ENCODE data around the gene DTNBP1. TPM values are rescaled to one million over a fixed set of nuclear protein-coding genes. Genes with fewer than 3 reads are reported as not detected.
"Not testable (repeated sequence)": the region's sequence is repeated elsewhere in the genome, so short reads cannot be mapped to it uniquely, and the experiment has no call there.

The DTNBP1 gene
- total RNA-seq, 2 donors from 2014 or later: 6.3 to 25.0 TPM

DNA sequence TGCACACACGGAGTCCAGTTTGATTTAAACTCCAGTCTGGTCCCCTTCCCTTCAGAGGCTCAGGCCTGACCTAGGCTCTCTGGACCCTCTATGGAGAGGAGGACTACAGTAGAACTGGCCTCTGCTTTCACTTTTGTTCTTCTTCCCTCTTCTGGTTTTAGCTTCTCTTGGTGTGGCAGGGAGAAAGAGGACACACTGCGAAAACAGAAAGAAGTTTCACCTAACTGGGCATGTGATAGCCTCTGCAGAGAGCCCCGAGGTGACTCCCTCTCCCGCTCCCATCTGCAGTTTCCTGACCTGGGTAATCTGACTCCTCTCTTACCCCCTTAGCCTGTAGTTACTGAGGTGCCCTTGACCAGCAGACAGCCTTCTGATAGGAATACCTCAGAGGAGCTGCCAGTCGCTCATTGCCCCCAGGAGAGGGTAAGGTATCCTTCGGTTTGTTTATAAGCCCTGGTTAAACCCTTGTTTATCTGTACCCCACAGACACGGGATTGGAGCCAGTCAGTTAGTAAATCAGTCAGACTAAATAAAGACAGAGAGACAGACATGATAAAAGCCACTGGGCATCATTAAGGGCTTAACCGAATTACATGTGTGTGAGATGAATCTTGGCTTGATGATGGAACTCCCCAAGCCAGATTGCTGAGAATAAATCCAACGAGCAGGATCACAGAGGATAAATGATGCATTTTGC lies 12.0 kb upstream of the DTNBP1 start:
- no peak for DNase-seq (ENCODE audit: low spot score)
- Histone ChIP-seq H3K9me3 (no peaks in the 10 kb centered on the region), H3K4me3 (no peak overlapping the region), H3K27ac (peak overlapping the region in 1 of 2 donors; percentile 49), H3K27me3 (no peaks in the 10 kb centered on the region), H3K36me3 (no peaks in the 10 kb centered on the region), H3K4me1 (peaks cover 0 to 12% of the 10 kb centered on the region in 2 donors)
- TF ChIP-seq, protein P1, sequence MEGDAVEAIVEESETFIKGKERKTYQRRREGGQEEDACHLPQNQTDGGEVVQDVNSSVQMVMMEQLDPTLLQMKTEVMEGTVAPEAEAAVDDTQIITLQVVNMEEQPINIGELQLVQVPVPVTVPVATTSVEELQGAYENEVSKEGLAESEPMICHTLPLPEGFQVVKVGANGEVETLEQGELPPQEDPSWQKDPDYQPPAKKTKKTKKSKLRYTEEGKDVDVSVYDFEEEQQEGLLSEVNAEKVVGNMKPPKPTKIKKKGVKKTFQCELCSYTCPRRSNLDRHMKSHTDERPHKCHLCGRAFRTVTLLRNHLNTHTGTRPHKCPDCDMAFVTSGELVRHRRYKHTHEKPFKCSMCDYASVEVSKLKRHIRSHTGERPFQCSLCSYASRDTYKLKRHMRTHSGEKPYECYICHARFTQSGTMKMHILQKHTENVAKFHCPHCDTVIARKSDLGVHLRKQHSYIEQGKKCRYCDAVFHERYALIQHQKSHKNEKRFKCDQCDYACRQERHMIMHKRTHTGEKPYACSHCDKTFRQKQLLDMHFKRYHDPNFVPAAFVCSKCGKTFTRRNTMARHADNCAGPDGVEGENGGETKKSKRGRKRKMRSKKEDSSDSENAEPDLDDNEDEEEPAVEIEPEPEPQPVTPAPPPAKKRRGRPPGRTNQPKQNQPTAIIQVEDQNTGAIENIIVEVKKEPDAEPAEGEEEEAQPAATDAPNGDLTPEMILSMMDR (IDR thresholded peaks at IDR 0.05): no peak

DNA sequence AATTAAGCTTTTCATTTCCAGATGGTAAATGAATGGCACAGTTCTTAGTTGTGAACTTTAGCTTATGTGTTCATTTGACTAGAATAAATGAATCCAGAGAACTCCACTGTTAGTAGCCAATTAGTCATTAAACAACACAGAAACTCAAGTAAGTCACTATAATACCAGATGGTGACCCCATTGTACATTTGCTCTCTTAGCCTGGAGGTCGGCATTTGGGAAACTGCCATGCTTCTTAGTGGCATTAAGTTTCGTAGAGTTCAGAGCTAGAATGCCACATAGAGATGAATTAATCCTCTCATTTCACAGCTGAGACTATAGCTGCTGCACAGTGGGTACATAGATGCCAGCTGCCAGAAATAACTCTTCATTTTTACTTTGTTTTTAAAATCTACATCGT lies 10.8 kb upstream of the DTNBP1 start:
- TF ChIP-seq, protein P1 (IDR thresholded peaks at IDR 0.05): no peak
- Histone ChIP-seq H3K4me3 (no peak overlapping the region), H3K9me3 (no peaks in the 10 kb centered on the region), H3K36me3 (no peaks in the 10 kb centered on the region), H3K4me1 (peaks cover 0 to 12% of the 10 kb centered on the region in 2 donors), H3K27ac (no peak overlapping the region), H3K27me3 (no peaks in the 10 kb centered on the region)
- no peak for DNase-seq (ENCODE audit: low spot score)

GRCh38 chr6:15672818-15673217 lies 10.0 kb upstream of the DTNBP1 start:
- H3K27ac ChIP-seq: no peak overlapping the region
- H3K27me3 ChIP-seq: no peaks in the 10 kb centered on the region
- H3K9me3 ChIP-seq: no peaks in the 10 kb centered on the region
- no peak for DNase-seq (ENCODE audit: low spot score)
- peaks cover 0 to 12% of the 10 kb centered on the region in 2 donors for H3K4me1 ChIP-seq
- TF ChIP-seq, protein P1 (IDR thresholded peaks at IDR 0.05): no peak
- H3K36me3 ChIP-seq: no peaks in the 10 kb centered on the region
- no peak overlapping the region for H3K4me3 ChIP-seq

DNA sequence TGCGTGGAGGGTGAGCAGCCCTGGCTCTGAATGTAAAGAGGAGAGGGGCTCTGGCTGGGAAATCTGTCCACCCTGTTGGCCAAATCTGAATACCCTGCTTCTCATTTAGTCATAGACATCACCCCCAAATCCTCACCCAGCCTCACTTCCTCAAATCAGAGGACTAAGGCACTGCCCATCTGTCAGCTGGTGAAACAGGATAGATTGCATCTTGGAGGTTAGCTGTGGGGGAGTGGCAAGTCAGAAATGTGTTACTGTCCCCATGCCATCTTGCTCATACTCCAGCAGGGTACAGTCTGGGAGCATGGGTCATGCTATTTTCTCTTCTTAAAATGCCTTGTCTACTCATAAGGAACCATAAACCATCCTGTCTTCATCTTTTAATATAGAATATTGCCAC lies 9.5 kb upstream of the DTNBP1 start:
- H3K27ac ChIP-seq: no peak overlapping the region
- H3K36me3 ChIP-seq: no peaks in the 10 kb centered on the region
- peaks cover 0 to 12% of the 10 kb centered on the region in 2 donors for H3K4me1 ChIP-seq
- DNase-seq (ENCODE audit: low spot score): no peak
- H3K4me3 ChIP-seq: no peak overlapping the region
- TF ChIP-seq, protein P1 (IDR thresholded peaks at IDR 0.05): no peak
- no peaks in the 10 kb centered on the region for H3K9me3 ChIP-seq
- H3K27me3 ChIP-seq: no peaks in the 10 kb centered on the region

DNA sequence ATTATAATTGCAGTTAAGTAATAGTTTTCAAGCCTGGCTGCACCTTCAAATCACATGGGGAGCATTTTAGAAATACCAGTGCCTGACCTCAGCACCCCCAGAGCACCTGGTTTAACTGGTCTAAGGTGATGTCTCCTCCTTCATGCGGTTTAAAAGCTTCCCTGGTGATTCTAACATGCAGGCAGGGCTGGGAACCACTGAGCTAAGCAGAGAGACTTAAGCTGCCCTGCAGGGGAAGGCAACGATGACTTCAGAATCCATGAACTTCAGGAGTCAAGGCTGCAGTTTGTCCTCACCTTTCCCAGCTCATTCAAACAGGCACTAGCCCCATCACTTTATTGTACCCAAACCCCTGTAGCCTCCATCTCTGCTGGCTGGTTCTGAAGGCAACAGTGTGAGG lies 6.1 kb upstream of the DTNBP1 start:
- no peak overlapping the region for H3K4me3 ChIP-seq
- H3K4me1 ChIP-seq: no peaks in the 10 kb centered on the region
- H3K9me3 ChIP-seq: no peaks in the 10 kb centered on the region
- no peak for DNase-seq (ENCODE audit: low spot score)
- TF ChIP-seq, protein P1 (IDR thresholded peaks at IDR 0.05): no peak
- no peak overlapping the region for H3K27ac ChIP-seq
- H3K36me3 ChIP-seq: no peaks in the 10 kb centered on the region
- H3K27me3 ChIP-seq: no peaks in the 10 kb centered on the region

GRCh38 chr6:15666896-15667295 lies 4.1 kb upstream of the DTNBP1 start:
- H3K4me1 ChIP-seq; H3K9me3 ChIP-seq; DNase-seq (ENCODE audit: low spot score); H3K27me3 ChIP-seq; H3K27ac ChIP-seq; H3K4me3 ChIP-seq; H3K36me3 ChIP-seq: not testable (repeated sequence)
